Liver (tissue), 3 donors: ENCODE results near the gene SIRT4.

Experiments
- ATF3 ChIP-seq: IDR thresholded peaks from 2 replicates; pipeline ENCODE4 v1.6.1; 2016; ENCODE audit warnings: antibody characterized with exemption
- FOXA1 ChIP-seq: IDR thresholded peaks from 2 replicates; pipeline ENCODE4 v1.6.1; 2016; ENCODE audit warnings: antibody characterized with exemption
- HNF4G ChIP-seq: IDR thresholded peaks from 2 replicates; pipeline ENCODE4 v1.6.1; 2016; ENCODE audit warnings: antibody characterized with exemption
- JUND ChIP-seq, 2 donors: IDR thresholded peaks; 2 replicates each; pipeline ENCODE4 v1.6.1; 2016; ENCODE audit warnings: antibody characterized with exemption in 2 of 2
- RAD21 ChIP-seq, 2 donors: IDR thresholded peaks; 2 replicates each; pipeline ENCODE4 v1.6.1; 2016; ENCODE audit warnings: antibody characterized with exemption in 2 of 2, mild to moderate bottlenecking in 2 of 2
- RXRA ChIP-seq, 2 donors: IDR thresholded peaks; 2 replicates each; pipeline ENCODE4 v1.6.1; 2017 to 2018; ENCODE audit warnings: antibody characterized with exemption in 2 of 2, mild to moderate bottlenecking in 1 of 2
- TAF1 ChIP-seq: conservative IDR thresholded peaks from 2 replicates; pipeline ENCODE4 v1.6.1; 2016; ENCODE audit warnings: antibody characterized with exemption, mild to moderate bottlenecking
- YY1 ChIP-seq: IDR thresholded peaks from 2 replicates; pipeline ENCODE4 v1.6.1; 2016; ENCODE audit warnings: antibody characterized with exemption, mild to moderate bottlenecking
- ZBTB33 ChIP-seq: IDR thresholded peaks from 2 replicates; pipeline ENCODE4 v1.6.1; 2016; ENCODE audit warnings: antibody characterized with exemption
- TF ChIP-seq, protein P1 (sequence below): fragments of 150-350 bp; IDR thresholded peaks from 2 replicates; pipeline ENCODE4 v1.5.1; 2017; ENCODE audit warnings: improper control_type of control experiment, low read depth, low read length; ENCODE audit not compliant: missing input control
- TF ChIP-seq, protein P2 (sequence below): IDR thresholded peaks from 2 replicates; pipeline ENCODE4 v1.6.1; 2016; ENCODE audit warnings: antibody characterized with exemption, mild to moderate bottlenecking
- donor health status: healthy.
- donor health status: healthy.

- TF ChIP-seq, protein P1, sequence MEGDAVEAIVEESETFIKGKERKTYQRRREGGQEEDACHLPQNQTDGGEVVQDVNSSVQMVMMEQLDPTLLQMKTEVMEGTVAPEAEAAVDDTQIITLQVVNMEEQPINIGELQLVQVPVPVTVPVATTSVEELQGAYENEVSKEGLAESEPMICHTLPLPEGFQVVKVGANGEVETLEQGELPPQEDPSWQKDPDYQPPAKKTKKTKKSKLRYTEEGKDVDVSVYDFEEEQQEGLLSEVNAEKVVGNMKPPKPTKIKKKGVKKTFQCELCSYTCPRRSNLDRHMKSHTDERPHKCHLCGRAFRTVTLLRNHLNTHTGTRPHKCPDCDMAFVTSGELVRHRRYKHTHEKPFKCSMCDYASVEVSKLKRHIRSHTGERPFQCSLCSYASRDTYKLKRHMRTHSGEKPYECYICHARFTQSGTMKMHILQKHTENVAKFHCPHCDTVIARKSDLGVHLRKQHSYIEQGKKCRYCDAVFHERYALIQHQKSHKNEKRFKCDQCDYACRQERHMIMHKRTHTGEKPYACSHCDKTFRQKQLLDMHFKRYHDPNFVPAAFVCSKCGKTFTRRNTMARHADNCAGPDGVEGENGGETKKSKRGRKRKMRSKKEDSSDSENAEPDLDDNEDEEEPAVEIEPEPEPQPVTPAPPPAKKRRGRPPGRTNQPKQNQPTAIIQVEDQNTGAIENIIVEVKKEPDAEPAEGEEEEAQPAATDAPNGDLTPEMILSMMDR, result no peak
- TF ChIP-seq JUND (IDR thresholded peaks at IDR 0.05), result no peak
- TF ChIP-seq, protein P2, sequence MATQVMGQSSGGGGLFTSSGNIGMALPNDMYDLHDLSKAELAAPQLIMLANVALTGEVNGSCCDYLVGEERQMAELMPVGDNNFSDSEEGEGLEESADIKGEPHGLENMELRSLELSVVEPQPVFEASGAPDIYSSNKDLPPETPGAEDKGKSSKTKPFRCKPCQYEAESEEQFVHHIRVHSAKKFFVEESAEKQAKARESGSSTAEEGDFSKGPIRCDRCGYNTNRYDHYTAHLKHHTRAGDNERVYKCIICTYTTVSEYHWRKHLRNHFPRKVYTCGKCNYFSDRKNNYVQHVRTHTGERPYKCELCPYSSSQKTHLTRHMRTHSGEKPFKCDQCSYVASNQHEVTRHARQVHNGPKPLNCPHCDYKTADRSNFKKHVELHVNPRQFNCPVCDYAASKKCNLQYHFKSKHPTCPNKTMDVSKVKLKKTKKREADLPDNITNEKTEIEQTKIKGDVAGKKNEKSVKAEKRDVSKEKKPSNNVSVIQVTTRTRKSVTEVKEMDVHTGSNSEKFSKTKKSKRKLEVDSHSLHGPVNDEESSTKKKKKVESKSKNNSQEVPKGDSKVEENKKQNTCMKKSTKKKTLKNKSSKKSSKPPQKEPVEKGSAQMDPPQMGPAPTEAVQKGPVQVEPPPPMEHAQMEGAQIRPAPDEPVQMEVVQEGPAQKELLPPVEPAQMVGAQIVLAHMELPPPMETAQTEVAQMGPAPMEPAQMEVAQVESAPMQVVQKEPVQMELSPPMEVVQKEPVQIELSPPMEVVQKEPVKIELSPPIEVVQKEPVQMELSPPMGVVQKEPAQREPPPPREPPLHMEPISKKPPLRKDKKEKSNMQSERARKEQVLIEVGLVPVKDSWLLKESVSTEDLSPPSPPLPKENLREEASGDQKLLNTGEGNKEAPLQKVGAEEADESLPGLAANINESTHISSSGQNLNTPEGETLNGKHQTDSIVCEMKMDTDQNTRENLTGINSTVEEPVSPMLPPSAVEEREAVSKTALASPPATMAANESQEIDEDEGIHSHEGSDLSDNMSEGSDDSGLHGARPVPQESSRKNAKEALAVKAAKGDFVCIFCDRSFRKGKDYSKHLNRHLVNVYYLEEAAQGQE, result no peak
- no peak for TF ChIP-seq ZBTB33
- no peak for TF ChIP-seq RXRA (IDR thresholded peaks at IDR 0.05)
- no peak for TF ChIP-seq YY1
- TF ChIP-seq FOXA1, result no peak
- no peak for TF ChIP-seq ATF3
- TF ChIP-seq RAD21 (IDR thresholded peaks at IDR 0.05), result no peak
- no peak for TF ChIP-seq HNF4G
- no peak for TF ChIP-seq TAF1
Measured at GRCh38 chr12:120258323-120258896, 43.7 kb upstream of the SIRT4 start.
